MCF 10A (cell line): ENCODE results near the gene ARHGEF7. TPM values are rescaled to one million over a fixed set of nuclear protein-coding genes. Genes with fewer than 3 reads are reported as not detected.

Source experiments
- BruUV-seq: library from RNA; stranded (reverse); fragments of 400-500 nt; replicated peaks from 2 replicates; lab custom pipeline; 2021; lab: Mats Ljungman, UMichigan
- CTCF ChIA-PET: fragments of 300-600 bp; sonication (Branson Sonifier 250); formaldehyde crosslinking; extraction: SDS; loops from one replicate; lab custom pipeline; 2021; ENCODE audit warnings: antibody characterized with exemption, inconsistent platforms; lab: Yijun Ruan, JAX
- POLR2A ChIA-PET: fragments of 300-600, 350-650 bp; sonication (Branson Sonifier 250); formaldehyde crosslinking; extraction: SDS; loops from one replicate; lab custom pipeline; 2020; ENCODE audit warnings: antibody characterized with exemption, inconsistent platforms; lab: Yijun Ruan, JAX
- DNase-seq: peaks from one replicate; pipeline ENCODE4 v3.0.0-alpha.2; 2018; ENCODE audit not compliant: unreplicated experiment
- H3K27ac Mint-ChIP-seq: one replicate; pipeline ENCODE4 v1.8.0; 2022; ENCODE audit warnings: mild to moderate bottlenecking, low read depth, mixed read lengths; ENCODE audit not compliant: unreplicated experiment
- H3K27me3 Mint-ChIP-seq: one replicate; pipeline ENCODE4 v1.8.0; 2022; ENCODE audit warnings: mixed read lengths; ENCODE audit not compliant: insufficient read depth, unreplicated experiment
- H3K36me3 Mint-ChIP-seq: one replicate; pipeline ENCODE4 v1.8.0; 2022; ENCODE audit warnings: mild to moderate bottlenecking, moderate library complexity, mixed read lengths; ENCODE audit not compliant: insufficient read depth, unreplicated experiment
- H3K4me1 Mint-ChIP-seq: one replicate; pipeline ENCODE4 v1.8.0; 2022; ENCODE audit warnings: mixed read lengths; ENCODE audit not compliant: insufficient read depth, unreplicated experiment
- H3K4me3 Mint-ChIP-seq: one replicate; pipeline ENCODE4 v1.8.0; 2022; ENCODE audit warnings: mild to moderate bottlenecking, moderate library complexity, mixed read lengths; ENCODE audit not compliant: unreplicated experiment
- H3K9me3 Mint-ChIP-seq: one replicate; pipeline ENCODE4 v1.8.0; 2022; ENCODE audit warnings: mixed read lengths; ENCODE audit not compliant: unreplicated experiment
- CTCF ChIP-seq: fragments of 200-600 bp; IDR thresholded peaks from one replicate; pipeline ENCODE4 v1.8.0; 2022; ENCODE audit warnings: antibody characterized with exemption, mild to moderate bottlenecking; ENCODE audit not compliant: unreplicated experiment
- intact Hi-C: fragments of 100-400 bp; cut with micrococcal nuclease; formaldehyde crosslinking; loops from 2 replicates; pipeline ENCODE4 v1.14.1; 2022
- total RNA-seq: library from RNA; stranded (reverse); gene quantifications from 2 replicates; pipeline ENCODE4 v1.2.3, GENCODE V29; 2022

The ARHGEF7 gene
- total RNA-seq, 1 experiment from 2014 or later: 43.5 TPM

- intact Hi-C loops: no loop called here
- no peak overlapping the region for H3K27ac Mint-ChIP-seq
- POLR2A ChIA-PET: interaction anchor here (0.6 kb wide), 1 partner anchor 959 kb away, joined by 3 read pairs; no protein-coding TSS in a partner anchor
- no peak for DNase-seq
- no peaks in the 10 kb centered on the region for H3K36me3 Mint-ChIP-seq
- no TSS peak for BruUV-seq
- no peaks in the 10 kb centered on the region for H3K9me3 Mint-ChIP-seq
- TF ChIP-seq CTCF: no peak
- CTCF ChIA-PET: interaction anchor here (1.5 kb wide), 1 partner anchor 73 kb away, joined by 4 read pairs; no protein-coding TSS in a partner anchor
- H3K4me1 Mint-ChIP-seq: no peaks in the 10 kb centered on the region
- H3K27me3 Mint-ChIP-seq: peaks cover 98% of the 10 kb centered on the region
- H3K4me3 Mint-ChIP-seq: no peak overlapping the region
Observed at GRCh38 chr13:111140562-111141105, 25.5 kb downstream of the ARHGEF7 start.

GRCh38 chr13:111142472-111142871, 27.4 kb downstream of the ARHGEF7 start:
- BruUV-seq: no TSS peak
- intact Hi-C loops: no loop called here
- ChIA-PET POLR2A (no interaction called here), CTCF (interaction anchor here (0.7 kb wide), 1 partner anchor 73 kb away, joined by 3 read pairs; no protein-coding TSS in a partner anchor)
- peaks cover 94% of the 10 kb centered on the region for H3K27me3 Mint-ChIP-seq
- H3K27ac Mint-ChIP-seq: no peak overlapping the region
- no peak for DNase-seq
- no peak for TF ChIP-seq CTCF
- no peaks in the 10 kb centered on the region for H3K36me3 Mint-ChIP-seq
- no peaks in the 10 kb centered on the region for H3K4me1 Mint-ChIP-seq
- no peak overlapping the region for H3K4me3 Mint-ChIP-seq
- no peaks in the 10 kb centered on the region for H3K9me3 Mint-ChIP-seq

- H3K4me3 Mint-ChIP-seq: no peak overlapping the region
- POLR2A ChIA-PET: no interaction called here
- no TSS peak for BruUV-seq
- intact Hi-C loops: no loop called here
- no peaks in the 10 kb centered on the region for H3K4me1 Mint-ChIP-seq
- no peak overlapping the region for H3K27ac Mint-ChIP-seq
- H3K36me3 Mint-ChIP-seq: no peaks in the 10 kb centered on the region
- peaks cover 94% of the 10 kb centered on the region for H3K27me3 Mint-ChIP-seq
- DNase-seq: no peak
- CTCF ChIA-PET: interaction anchor here (0.5 to 0.6 kb wide), 2 partner anchors 78 to 322 kb away, joined by 3 read pairs; no protein-coding TSS in a partner anchor
- H3K9me3 Mint-ChIP-seq: no peaks in the 10 kb centered on the region
- TF ChIP-seq CTCF: no peak
Observed at GRCh38 chr13:111143865-111144540, 28.9 kb downstream of the ARHGEF7 start.

- H3K27ac Mint-ChIP-seq: no peak overlapping the region
- CTCF ChIA-PET: no interaction called here
- POLR2A ChIA-PET: no interaction called here
- no peaks in the 10 kb centered on the region for H3K36me3 Mint-ChIP-seq
- no peaks in the 10 kb centered on the region for H3K4me1 Mint-ChIP-seq
- H3K27me3 Mint-ChIP-seq: peaks cover 94% of the 10 kb centered on the region
- H3K4me3 Mint-ChIP-seq: no peak overlapping the region
- DNase-seq: no peak
- intact Hi-C loops: no loop called here
- BruUV-seq: no TSS peak
- no peaks in the 10 kb centered on the region for H3K9me3 Mint-ChIP-seq
- no peak for TF ChIP-seq CTCF
Observed at GRCh38 chr13:111145071-111145470, 30.0 kb downstream of the ARHGEF7 start.
